T-cell (primary cell): Measurements from ENCODE around the gene CHRNB2. TPM values are rescaled to one million over a fixed set of nuclear protein-coding genes. Genes with fewer than 3 reads are reported as not detected.

Experiments used
- ATAC-seq, 4 experiments: fragments of 200-7000 bp in 3 of 4; fragments of 150-1000 bp in 1 of 4; cut with Tn5 transposase; replicated peaks in 1 of 4; 1 replicate in 3 of 4; 2 replicates in 1 of 4; pipeline ENCODE4 v1.10.0; 2021; ENCODE audit warnings: moderate library complexity in 3 of 4, mild to moderate bottlenecking in 2 of 4, moderate number of reproducible peaks in 1 of 4
- CTCF ChIA-PET, 2 donors: fragments of 300-600 bp; sonication (Branson Sonifier 250); formaldehyde crosslinking; loops; one replicate each; lab custom pipeline; 2022; ENCODE audit warnings: antibody characterized with exemption in 2 of 2; lab: Charles Lee
- POLR2A ChIA-PET, 2 donors: fragments of 300-600 bp; sonication (Branson Sonifier 250); formaldehyde crosslinking; loops; one replicate each; lab custom pipeline; 2022; ENCODE audit warnings: antibody characterized with exemption in 2 of 2; lab: Charles Lee
- DNase-seq, 35 experiments: peaks; one replicate each; pipeline versions ENCODE4 v3.0.0 to v3.0.0-alpha.2; 2013 to 2023
- H3K27ac ChIP-seq: one replicate; pipeline ENCODE4 v1.5.1; 2013; ENCODE audit warnings: low read length
- H3K27me3 ChIP-seq, 2 experiments: replicated peaks in 1 of 2; 1 replicate in 1 of 2; 2 replicates in 1 of 2; pipeline versions ENCODE4 v1.6.1 to v1.7.0; 2013; ENCODE audit warnings: low read length in 1 of 2, mixed read lengths in 1 of 2; ENCODE audit not compliant: control insufficient read depth in 2 of 2, insufficient read depth in 2 of 2; ENCODE audit errors: extremely low read depth in 1 of 2
- H3K36me3 ChIP-seq, 2 donors: 1 replicate in 1 of 2; 2 replicates in 1 of 2; pipeline versions ENCODE4 v1.6.1 to v1.7.0; 2013; ENCODE audit warnings: low read length in 1 of 2; ENCODE audit not compliant: control insufficient read depth in 2 of 2, insufficient read depth in 1 of 2; ENCODE audit errors: extremely low read depth in 1 of 2
- H3K4me1 ChIP-seq, 2 experiments: 1 replicate in 1 of 2; 2 replicates in 1 of 2; pipeline versions ENCODE4 v1.6.1 to v1.7.0; 2013; ENCODE audit warnings: low read length in 2 of 2, mixed read lengths in 1 of 2; ENCODE audit not compliant: insufficient read depth in 2 of 2, control insufficient read depth in 1 of 2; ENCODE audit errors: extremely low read depth in 1 of 2
- H3K4me3 ChIP-seq, 2 donors: 1 replicate in 1 of 2; 2 replicates in 1 of 2; pipeline versions ENCODE4 v1.5.1 to v1.7.0; 2013; ENCODE audit warnings: mild to moderate bottlenecking in 2 of 2, low read length in 1 of 2, moderate library complexity in 1 of 2; ENCODE audit not compliant: control insufficient read depth in 1 of 2; ENCODE audit errors: extremely low read depth in 1 of 2
- H3K9me3 ChIP-seq: 2 replicates; pipeline ENCODE4 v1.7.0; 2013
- H3K27ac Mint-ChIP-seq, 2 donors: one replicate each; pipeline ENCODE4 v1.8.0; 2020 to 2021; ENCODE audit warnings: mild to moderate bottlenecking in 2 of 2, mixed read lengths in 2 of 2
- H3K27me3 Mint-ChIP-seq, 2 donors: one replicate each; pipeline ENCODE4 v1.8.0; 2021 to 2022; ENCODE audit warnings: mixed read lengths in 2 of 2
- H3K36me3 Mint-ChIP-seq: one replicate; pipeline ENCODE4 v1.8.0; 2021; ENCODE audit warnings: mixed read lengths
- H3K4me1 Mint-ChIP-seq, 3 donors: one replicate each; pipeline ENCODE4 v1.8.0; 2020 to 2022; ENCODE audit warnings: mixed read lengths in 3 of 3, mild to moderate bottlenecking in 1 of 3
- H3K4me3 Mint-ChIP-seq, 3 donors: one replicate each; pipeline ENCODE4 v1.8.0; 2020 to 2022; ENCODE audit warnings: mild to moderate bottlenecking in 3 of 3, mixed read lengths in 3 of 3, moderate library complexity in 3 of 3
- H3K9me3 Mint-ChIP-seq, 3 donors: one replicate each; pipeline ENCODE4 v1.8.0; 2020 to 2022; ENCODE audit warnings: mixed read lengths in 3 of 3
- WGBS: methylation state at CpG from one replicate; pipeline ENCODE4 v1.1.5; 2013; ENCODE audit warnings: missing lambda C conversion rate; ENCODE audit not compliant: insufficient coverage; 5-methylcytosine and 5-hydroxymethylcytosine counted together
- total RNA-seq, 35 experiments: library from RNA in 6 of 35; stranded (reverse) in 6 of 35; fragments of 120-200 nt in 1 of 35; gene quantifications; one replicate each; pipeline versions ENCODE4 v1.2.1 to v1.2.4 and lab custom pipeline; 2013 to 2026

The CHRNB2 gene
- total RNA-seq, 5 donors from 2014 or later (not counting 1 experiment from before 2014, with no cell fraction given), result 0.15 TPM; not detected in 4

GRCh38 chr1:154583773-154584172 is 16.2 kb downstream of the CHRNB2 start:
- peaks cover 75% of the 10 kb centered on the region for H3K36me3 Mint-ChIP-seq
- peaks cover 38 to 97% of the 10 kb centered on the region in 2 donors for H3K36me3 ChIP-seq
- H3K4me3 Mint-ChIP-seq, result no peak overlapping the region
- WGBS, result 98% methylated on average over 6 of the region's 9 CpGs
- no peaks in the 10 kb centered on the region for H3K27me3 ChIP-seq
- no peaks in the 10 kb centered on the region for H3K9me3 Mint-ChIP-seq
- no peaks in the 10 kb centered on the region for H3K9me3 ChIP-seq
- no peaks in the 10 kb centered on the region for H3K27me3 Mint-ChIP-seq
- H3K27ac ChIP-seq, result no peak overlapping the region
- ChIA-PET POLR2A (no interaction called here), CTCF (no interaction called here)
- H3K4me3 ChIP-seq, result no peak overlapping the region
- ATAC-seq, result no peak
- H3K27ac Mint-ChIP-seq, result no peak overlapping the region
- no peaks in the 10 kb centered on the region for H3K4me1 Mint-ChIP-seq
- H3K4me1 ChIP-seq, result no peaks in the 10 kb centered on the region
- DNase-seq, result no peak

- WGBS, result 33% methylated on average over 1 of the region's 9 CpGs
Measured at GRCh38 chr1:154584267-154584994, 16.9 kb downstream of the CHRNB2 start.

GRCh38 chr1:154586231-154586630 is 18.7 kb downstream of the CHRNB2 start:
- Histone ChIP-seq H3K27me3 (no peaks in the 10 kb centered on the region), H3K4me3 (no peak overlapping the region), H3K4me1 (no peaks in the 10 kb centered on the region), H3K27ac (no peak overlapping the region), H3K36me3 (peaks cover 44 to 97% of the 10 kb centered on the region in 2 donors), H3K9me3 (no peaks in the 10 kb centered on the region)
- ATAC-seq (no peak), DNase-seq (no peak)
- Mint-ChIP-seq H3K9me3 (no peaks in the 10 kb centered on the region), H3K27me3 (no peaks in the 10 kb centered on the region), H3K4me3 (no peak overlapping the region), H3K27ac (no peak overlapping the region), H3K4me1 (no peaks in the 10 kb centered on the region), H3K36me3 (peaks cover 79% of the 10 kb centered on the region)
- POLR2A ChIA-PET, result no interaction called here
- 97% methylated on average over 8 of the region's 10 CpGs for WGBS
- CTCF ChIA-PET, result no interaction called here

More at GRCh38 chr1:154584267-154584994, 16.9 kb downstream of the CHRNB2 start:
- ChIA-PET CTCF (no interaction called here), POLR2A (no interaction called here)
- Mint-ChIP-seq H3K4me3 (no peak overlapping the region), H3K27ac (peak overlapping the region in 1 of 2 donors; percentile 48), H3K4me1 (no peaks in the 10 kb centered on the region), H3K9me3 (no peaks in the 10 kb centered on the region), H3K27me3 (no peaks in the 10 kb centered on the region), H3K36me3 (peaks cover 74% of the 10 kb centered on the region)
- peaks cover 42 to 97% of the 10 kb centered on the region in 2 donors for H3K36me3 ChIP-seq
- H3K9me3 ChIP-seq, result no peaks in the 10 kb centered on the region
- no peaks in the 10 kb centered on the region for H3K27me3 ChIP-seq
- DNase-seq, result no peak
- ATAC-seq, result no peak
- no peaks in the 10 kb centered on the region for H3K4me1 ChIP-seq
- H3K4me3 ChIP-seq, result no peak overlapping the region
- H3K27ac ChIP-seq, result no peak overlapping the region

- Histone ChIP-seq H3K27me3 (no peaks in the 10 kb centered on the region), H3K9me3 (no peaks in the 10 kb centered on the region), H3K27ac (no peak overlapping the region), H3K36me3 (peaks cover 44 to 99% of the 10 kb centered on the region in 2 donors), H3K4me1 (no peaks in the 10 kb centered on the region), H3K4me3 (no peak overlapping the region)
- DNase-seq, result no peak
- H3K4me1 Mint-ChIP-seq, result no peaks in the 10 kb centered on the region
- no peaks in the 10 kb centered on the region for H3K9me3 Mint-ChIP-seq
- H3K36me3 Mint-ChIP-seq, result peaks cover 81% of the 10 kb centered on the region
- H3K4me3 Mint-ChIP-seq, result no peak overlapping the region
- no peak overlapping the region for H3K27ac Mint-ChIP-seq
- no peak for ATAC-seq
- no peaks in the 10 kb centered on the region for H3K27me3 Mint-ChIP-seq
- 100% methylated on average over 3 of the region's 6 CpGs for WGBS
- POLR2A ChIA-PET, result no interaction called here
- CTCF ChIA-PET, result no interaction called here
Measured at GRCh38 chr1:154586641-154587040, 19.1 kb downstream of the CHRNB2 start.

DNA sequence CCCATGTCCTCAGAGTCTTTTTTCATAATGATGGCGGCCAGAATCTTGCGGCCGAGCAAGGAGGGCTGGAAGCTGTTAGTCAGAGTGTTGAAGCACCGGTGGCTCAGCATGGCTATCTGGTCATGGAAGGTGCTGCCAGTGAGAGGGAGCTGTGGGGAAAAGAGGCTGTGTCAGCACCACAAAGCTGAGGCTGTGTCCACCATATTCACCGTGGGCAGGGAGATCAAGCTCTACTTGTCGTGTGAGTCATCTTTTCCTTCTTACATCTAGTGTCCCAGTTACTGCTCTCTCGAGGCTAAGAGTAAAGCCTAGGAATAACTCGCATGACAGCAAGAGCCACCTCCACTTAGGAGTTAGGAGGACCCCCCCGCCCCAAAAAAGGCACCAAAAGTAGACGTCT is 22.2 kb downstream of the CHRNB2 start:
- Mint-ChIP-seq H3K36me3 (peaks cover 76% of the 10 kb centered on the region), H3K27me3 (no peaks in the 10 kb centered on the region), H3K4me1 (peaks cover 0 to 13% (median 0%) of the 10 kb centered on the region in 3 donors), H3K27ac (no peak overlapping the region), H3K9me3 (no peaks in the 10 kb centered on the region), H3K4me3 (no peak overlapping the region)
- WGBS, result 68% methylated on average over 4 of the region's 10 CpGs
- ChIA-PET POLR2A (no interaction called here), CTCF (no interaction called here)
- Histone ChIP-seq H3K36me3 (peaks cover 26 to 98% of the 10 kb centered on the region in 2 donors), H3K4me3 (no peak overlapping the region), H3K27ac (no peak overlapping the region), H3K4me1 (no peaks in the 10 kb centered on the region), H3K9me3 (no peaks in the 10 kb centered on the region), H3K27me3 (no peaks in the 10 kb centered on the region)
- DNase-seq, result no peak
- ATAC-seq, result no peak

DNA sequence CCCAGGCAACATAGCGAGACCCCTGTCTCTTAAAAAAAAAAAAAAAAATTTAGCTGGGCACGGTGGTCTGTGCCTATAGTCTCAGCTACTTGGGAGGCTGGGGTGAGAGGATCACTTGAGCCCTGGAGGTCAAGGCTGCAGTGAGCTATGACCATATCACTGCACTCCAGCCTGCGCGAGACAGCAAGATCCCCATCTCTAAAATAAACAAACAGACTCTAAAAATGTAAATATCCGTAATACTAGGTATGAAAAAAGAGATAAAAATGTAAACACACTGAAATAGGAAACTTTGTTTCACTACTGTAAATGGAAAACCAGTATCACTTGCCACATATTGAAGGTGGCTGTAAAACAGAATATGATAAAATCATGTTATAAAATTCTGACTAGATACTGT is 23.2 kb downstream of the CHRNB2 start:
- Histone ChIP-seq H3K36me3 (peaks cover 26 to 96% of the 10 kb centered on the region in 2 donors), H3K4me1 (no peaks in the 10 kb centered on the region), H3K27me3 (no peaks in the 10 kb centered on the region), H3K27ac (no peak overlapping the region), H3K9me3 (no peaks in the 10 kb centered on the region), H3K4me3 (no peak overlapping the region)
- H3K4me3 Mint-ChIP-seq, result no peak overlapping the region
- ATAC-seq, result no peak
- H3K36me3 Mint-ChIP-seq, result peaks cover 71% of the 10 kb centered on the region
- WGBS, result no CpG with 5 or more reads among the region's 5 CpGs
- ChIA-PET POLR2A (interaction anchor here in 1 of 2 donors (0.6 kb wide), 1 partner anchor 357 kb away, joined by 4 read pairs; no protein-coding TSS in a partner anchor), CTCF (no interaction called here)
- H3K27me3 Mint-ChIP-seq, result no peaks in the 10 kb centered on the region
- H3K27ac Mint-ChIP-seq, result no peak overlapping the region
- H3K4me1 Mint-ChIP-seq, result peaks cover 0 to 14% (median 0%) of the 10 kb centered on the region in 3 donors
- DNase-seq, result no peak
- H3K9me3 Mint-ChIP-seq, result no peaks in the 10 kb centered on the region
